Retinal pigment epithelial cell (primary cell): ENCODE data around the gene PPM1B.

Experiments
- DNase-seq: peaks from one replicate; pipeline ENCODE4 v3.0.0-alpha.2; 2010; ENCODE audit warnings: low read depth
- H3K4me3 ChIP-seq: 2 replicates; pipeline ENCODE4 v1.5.1; 2011; ENCODE audit warnings: mild to moderate bottlenecking, low read length, control low read depth, moderate library complexity
- CTCF ChIP-seq: conservative IDR thresholded peaks from 2 replicates; pipeline ENCODE4 v1.5.1; 2011; ENCODE audit warnings: low read depth, low read length, control low read depth, inconsistent platforms

PPM1B gene

GRCh38 chr2:44191739-44192138 is 23.1 kb downstream of the PPM1B start:
- H3K4me3 ChIP-seq: no peak overlapping the region
- TF ChIP-seq CTCF: no peak
- no peak for DNase-seq

GRCh38 chr2:44192646-44193045 is 24.0 kb downstream of the PPM1B start:
- TF ChIP-seq CTCF: no peak
- no peak overlapping the region for H3K4me3 ChIP-seq
- no peak for DNase-seq

GRCh38 chr2:44195714-44196113 is 27.0 kb downstream of the PPM1B start:
- no peak for TF ChIP-seq CTCF
- no peak for DNase-seq
- no peak overlapping the region for H3K4me3 ChIP-seq

GRCh38 chr2:44197816-44198215 is 29.1 kb downstream of the PPM1B start:
- no peak overlapping the region for H3K4me3 ChIP-seq
- no peak for TF ChIP-seq CTCF
- no peak for DNase-seq

GRCh38 chr2:44200011-44200410 is 31.3 kb downstream of the PPM1B start:
- no peak overlapping the region for H3K4me3 ChIP-seq
- no peak for TF ChIP-seq CTCF
- no peak for DNase-seq

GRCh38 chr2:44200759-44201158 is 32.1 kb downstream of the PPM1B start:
- no peak for TF ChIP-seq CTCF
- no peak overlapping the region for H3K4me3 ChIP-seq
- DNase-seq: no peak

- DNase-seq: no peak
- TF ChIP-seq CTCF: no peak
- no peak overlapping the region for H3K4me3 ChIP-seq
These were observed 33.0 kb downstream of the PPM1B start for GRCh38 chr2:44201648-44202165.
